Mesothelial cell of epicardium (in vitro differentiated cells): ENCODE data around the gene KCNH2. TPM values are rescaled to one million over a fixed set of nuclear protein-coding genes. Genes with fewer than 3 reads are reported as not detected.

Source experiments
- DNase-seq, 2 experiments: peaks; one replicate each; pipeline ENCODE4 v3.0.0; 2021; ENCODE audit warnings: low spot score in 2 of 2; ENCODE audit not compliant: unreplicated experiment in 2 of 2
- H3K27ac Mint-ChIP-seq: 2 replicates; pipeline ENCODE4 v1.8.0; 2021; ENCODE audit warnings: mixed read lengths
- H3K27me3 Mint-ChIP-seq: 2 replicates; pipeline ENCODE4 v1.8.0; 2021; ENCODE audit warnings: low read depth, mixed read lengths
- H3K36me3 Mint-ChIP-seq: 2 replicates; pipeline ENCODE4 v1.8.0; 2021; ENCODE audit warnings: mixed read lengths
- H3K4me1 Mint-ChIP-seq: 2 replicates; pipeline ENCODE4 v1.8.0; 2021; ENCODE audit warnings: mixed read lengths
- H3K4me3 Mint-ChIP-seq: 2 replicates; pipeline ENCODE4 v1.8.0; 2021; ENCODE audit warnings: mild to moderate bottlenecking, moderate library complexity, mixed read lengths
- H3K9me3 Mint-ChIP-seq: 2 replicates; pipeline ENCODE4 v1.8.0; 2021; ENCODE audit warnings: mixed read lengths
- CTCF ChIP-seq: fragments of 200-600 bp; sonication (generic); IDR thresholded peaks from one replicate; pipeline ENCODE4 v1.5.0; 2021; ENCODE audit warnings: antibody characterized with exemption; ENCODE audit not compliant: unreplicated experiment
- total RNA-seq: library from RNA; stranded (reverse); gene quantifications from 3 replicates; pipeline ENCODE4 v1.2.1, GENCODE V29; 2021

The KCNH2 gene
- total RNA-seq, 1 donor from 2014 or later, result 11.2 TPM

DNA sequence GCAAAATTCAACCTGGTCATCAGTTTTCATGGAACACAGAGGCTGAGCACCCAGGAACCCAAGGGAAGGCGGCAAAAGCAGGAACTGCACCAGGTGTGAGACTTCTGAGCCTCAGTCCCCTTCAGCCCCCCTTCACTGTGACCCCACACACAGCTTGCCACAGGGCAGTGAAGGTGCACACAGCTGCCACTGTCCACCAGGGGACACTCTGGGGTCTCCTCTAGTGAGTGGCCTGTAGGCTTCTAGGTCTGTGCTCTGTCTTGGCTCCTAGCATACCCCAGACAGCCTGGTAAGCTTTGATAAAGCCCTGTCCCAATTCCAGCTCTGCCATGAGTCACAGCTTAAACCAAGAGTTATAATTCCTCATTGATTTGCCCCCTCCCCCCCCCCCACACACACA is 12.1 kb downstream of the KCNH2 start:
- no peak for DNase-seq
- Mint-ChIP-seq H3K9me3 (no peaks in the 10 kb centered on the region), H3K27me3 (peaks cover 38% of the 10 kb centered on the region), H3K36me3 (no peaks in the 10 kb centered on the region), H3K4me1 (peaks cover 40% of the 10 kb centered on the region), H3K27ac (no peak overlapping the region), H3K4me3 (no peak overlapping the region)
- TF ChIP-seq CTCF, result no peak

- Mint-ChIP-seq H3K4me1 (peaks cover 40% of the 10 kb centered on the region), H3K27me3 (peaks cover 38% of the 10 kb centered on the region), H3K4me3 (no peak overlapping the region), H3K27ac (no peak overlapping the region), H3K36me3 (no peaks in the 10 kb centered on the region), H3K9me3 (no peaks in the 10 kb centered on the region)
- TF ChIP-seq CTCF, result no peak
- DNase-seq, result no peak
Measured at GRCh38 chr7:150965273-150965830, 12.8 kb downstream of the KCNH2 start.

DNA sequence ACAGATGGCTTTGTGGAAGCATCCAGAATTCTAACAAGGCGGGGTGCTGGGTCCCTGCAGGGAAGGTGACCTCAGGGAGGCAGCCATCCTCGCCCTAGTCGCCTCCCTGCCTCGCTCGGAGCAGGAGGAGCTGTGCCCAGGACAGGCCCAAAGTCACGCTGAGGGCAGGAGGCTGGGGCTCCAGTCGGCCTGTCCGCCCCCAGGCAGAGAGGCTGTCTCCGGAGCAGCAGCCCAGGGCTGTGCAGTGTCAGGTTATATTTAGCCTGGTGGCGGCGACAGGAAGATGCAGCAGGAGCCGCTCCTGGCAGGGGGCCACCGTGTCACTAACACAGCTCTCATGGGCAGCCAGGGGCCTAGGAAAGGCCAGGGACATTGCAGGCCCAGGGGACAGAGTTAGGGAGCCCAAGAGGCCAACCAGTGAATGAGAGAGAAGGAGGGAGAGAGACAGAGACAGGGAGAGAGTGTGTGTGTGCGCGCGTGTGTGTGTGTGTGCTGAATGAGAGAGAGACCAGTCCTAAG is 13.5 kb downstream of the KCNH2 start:
- DNase-seq, result no peak
- Mint-ChIP-seq H3K27me3 (peaks cover 32% of the 10 kb centered on the region), H3K36me3 (no peaks in the 10 kb centered on the region), H3K27ac (no peak overlapping the region), H3K9me3 (no peaks in the 10 kb centered on the region), H3K4me3 (no peak overlapping the region), H3K4me1 (peaks cover 37% of the 10 kb centered on the region)
- TF ChIP-seq CTCF, result no peak

DNA sequence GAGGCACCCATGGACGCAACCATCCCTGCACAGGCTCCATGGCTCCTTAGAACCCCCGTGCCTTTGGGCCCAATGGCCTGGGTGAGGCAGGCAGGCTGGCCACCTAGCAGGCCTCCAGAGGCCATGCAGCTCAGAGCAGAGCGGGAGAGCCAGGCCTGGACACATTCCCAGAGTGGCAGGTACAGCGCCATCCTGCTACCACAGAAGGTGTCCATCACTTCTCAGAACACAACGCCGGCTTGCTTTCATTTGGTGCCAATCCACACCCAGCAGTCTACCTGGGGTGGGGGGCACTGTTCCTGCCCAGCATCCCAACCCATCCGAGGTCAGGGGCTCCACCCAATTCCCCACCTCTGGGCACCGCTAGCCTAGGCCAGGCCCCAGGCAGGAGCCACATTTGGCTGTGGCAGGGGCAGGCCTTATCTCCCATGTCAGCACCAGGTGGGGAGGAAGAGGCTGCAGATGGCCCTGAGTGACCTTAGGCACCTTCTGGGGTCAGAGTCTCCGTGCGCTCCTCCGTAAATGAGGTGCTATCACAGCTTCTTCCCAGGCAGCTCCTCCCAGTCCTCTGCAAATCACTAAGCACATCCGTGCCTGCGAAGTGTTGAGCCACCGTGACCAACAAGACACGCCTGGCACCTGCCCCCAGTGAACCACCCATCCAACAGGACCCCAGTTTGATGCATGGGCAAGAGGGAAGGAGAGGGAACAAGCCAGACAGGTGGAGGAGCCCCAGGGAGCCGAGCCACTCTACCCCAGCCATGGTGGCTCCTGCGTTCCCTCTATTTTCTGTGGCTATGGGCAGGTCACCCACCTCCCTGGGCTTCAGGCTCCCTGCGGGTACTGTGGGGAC is 14.2 kb downstream of the KCNH2 start:
- H3K4me3 Mint-ChIP-seq, result no peak overlapping the region
- no peak for TF ChIP-seq CTCF
- H3K27ac Mint-ChIP-seq, result no peak overlapping the region
- H3K36me3 Mint-ChIP-seq, result no peaks in the 10 kb centered on the region
- H3K9me3 Mint-ChIP-seq, result no peaks in the 10 kb centered on the region
- peaks cover 33% of the 10 kb centered on the region for H3K4me1 Mint-ChIP-seq
- no peak for DNase-seq
- H3K27me3 Mint-ChIP-seq, result peaks cover 27% of the 10 kb centered on the region

DNA sequence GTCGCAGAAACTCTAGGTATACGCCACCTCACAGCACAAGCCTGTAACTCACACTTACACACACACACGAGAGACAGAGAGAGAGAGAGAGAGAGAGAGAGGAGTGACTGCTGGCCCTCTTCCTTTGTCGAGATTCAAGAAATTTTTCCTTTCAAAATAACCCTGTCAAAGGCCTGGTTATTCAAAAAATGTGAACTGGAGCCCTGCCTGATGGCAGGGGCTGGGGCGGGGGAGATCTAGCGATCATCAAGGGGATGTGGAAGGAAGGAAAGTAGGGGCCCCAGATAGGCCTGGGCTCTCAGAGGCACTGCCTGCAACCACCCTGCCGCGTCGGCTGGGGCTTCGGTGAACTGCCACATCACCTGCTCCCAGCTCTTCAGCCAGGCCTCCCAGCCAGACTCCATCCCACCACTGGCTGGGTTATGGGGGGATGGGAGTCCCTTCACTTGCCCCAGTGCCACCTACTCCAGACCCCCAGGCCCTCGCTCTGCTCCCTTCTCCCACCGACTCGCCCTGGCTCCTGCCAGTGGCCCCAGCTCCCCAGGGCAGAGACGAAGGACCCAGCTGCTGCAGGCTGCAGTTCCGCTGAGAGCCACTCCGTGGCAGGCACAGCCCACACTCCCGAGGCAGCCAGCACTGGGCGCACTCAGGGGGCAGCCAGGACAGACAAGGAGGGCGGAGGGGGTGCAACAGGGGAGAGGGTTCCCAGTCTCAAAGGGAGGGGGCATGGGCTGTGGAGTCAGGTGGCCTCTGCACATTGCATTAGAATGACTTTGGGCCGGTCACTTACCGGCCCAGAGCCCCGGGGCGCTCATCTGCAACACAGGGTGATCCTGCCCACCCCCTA is 15.3 kb downstream of the KCNH2 start:
- peak; percentile 72 for TF ChIP-seq CTCF
- Mint-ChIP-seq H3K4me1 (peaks cover 31% of the 10 kb centered on the region), H3K36me3 (no peaks in the 10 kb centered on the region), H3K4me3 (no peak overlapping the region), H3K27ac (peak overlapping the region; percentile 59), H3K27me3 (peaks cover 16% of the 10 kb centered on the region), H3K9me3 (no peaks in the 10 kb centered on the region)
- DNase-seq, result peak in 1 of 2 experiments; percentile 71
